MM.1S (cell line): ENCODE data around the gene GEMIN4.

ENCODE experiments used
- CTCF ChIP-seq: fragments of 300-600 bp; sonication (generic); IDR thresholded peaks from 2 replicates; pipeline ENCODE4 v1.5.1; 2016; ENCODE audit warnings: antibody characterized with exemption, low read length, mixed read lengths
- EZH2phosphoT487 ChIP-seq: fragments of 300-600 bp; sonication (generic); IDR thresholded peaks from 2 replicates; pipeline ENCODE4 v1.6.1; 2018; ENCODE audit warnings: antibody characterized with exemption, low read length

DNA sequence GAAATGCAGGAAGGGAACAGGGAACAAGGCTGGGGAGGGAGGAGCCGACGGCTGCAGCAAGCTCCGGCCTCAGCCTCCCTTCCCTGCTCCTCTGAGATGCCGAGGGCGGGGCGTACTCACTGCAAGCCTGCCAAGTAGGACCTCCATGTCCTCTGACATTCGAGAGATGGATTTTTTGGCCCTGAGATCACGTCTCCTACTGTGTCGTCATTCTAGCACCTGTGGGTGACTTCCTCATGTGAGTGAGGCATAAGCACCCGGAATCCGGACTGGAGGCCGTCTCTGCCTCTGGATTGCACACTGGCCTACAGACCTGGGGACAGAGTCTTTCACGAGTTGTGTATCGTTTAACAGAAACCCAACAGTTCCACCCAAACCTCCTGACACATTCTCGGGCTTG lies 44.5 kb upstream of the GEMIN4 start:
- TF ChIP-seq CTCF = no peak
- TF ChIP-seq EZH2phosphoT487 = no peak
